DMS153 (cell line): ENCODE data around the gene PPM1D.
A peak's percentile ranks its signal among the peaks of the same experiment; 100 is the strongest.
"Not testable (repeated sequence)": the region's sequence is repeated elsewhere in the genome, so short reads cannot be mapped to it uniquely, and the experiment has no call there.

ENCODE experiments used
- DNase-seq: peaks from one replicate; lab custom pipeline; 2025; lab: John Stamatoyannopoulos, UW

Gene PPM1D

DNA sequence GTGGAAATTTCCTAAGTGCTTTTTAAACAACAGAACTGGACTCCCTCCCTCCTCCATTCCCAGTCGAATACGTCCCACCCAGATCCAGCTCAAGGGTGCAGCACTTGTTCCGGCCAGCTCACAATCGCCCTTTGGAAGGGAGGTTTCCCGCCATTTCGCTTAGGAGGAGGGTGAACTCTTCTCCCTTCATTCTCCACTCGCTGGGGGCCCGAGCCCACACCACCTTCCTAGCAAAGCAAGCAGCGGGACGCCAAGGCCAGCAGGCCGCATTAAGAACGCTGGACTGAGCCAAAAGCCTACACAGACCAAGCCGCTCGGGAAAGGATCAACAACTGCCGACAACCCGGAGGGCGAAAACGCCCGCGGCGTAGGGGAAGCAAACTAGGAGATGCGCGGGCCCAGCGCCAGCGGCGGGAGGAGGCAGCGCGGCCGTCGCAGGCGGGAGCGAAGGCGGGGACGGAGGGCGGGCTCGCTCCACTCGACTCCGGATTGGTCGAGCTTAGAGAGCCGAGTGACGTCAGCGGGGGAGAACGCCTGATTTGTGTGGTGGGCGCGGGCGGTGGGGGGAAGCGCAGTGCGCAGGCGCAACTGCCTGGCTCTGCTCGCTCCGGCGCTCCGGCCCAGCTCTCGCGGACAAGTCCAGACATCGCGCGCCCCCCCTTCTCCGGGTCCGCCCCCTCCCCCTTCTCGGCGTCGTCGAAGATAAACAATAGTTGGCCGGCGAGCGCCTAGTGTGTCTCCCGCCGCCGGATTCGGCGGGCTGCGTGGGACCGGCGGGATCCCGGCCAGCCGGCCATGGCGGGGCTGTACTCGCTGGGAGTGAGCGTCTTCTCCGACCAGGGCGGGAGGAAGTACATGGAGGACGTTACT is at the start of gene PPM1D:
Gene PPM1D, plus strand, starts transcription at position 574 of the 870 bp plus-strand sequence. Its CDS starts 222 bp downstream, at position 796.
- peak; percentile 98 for DNase-seq

DNA sequence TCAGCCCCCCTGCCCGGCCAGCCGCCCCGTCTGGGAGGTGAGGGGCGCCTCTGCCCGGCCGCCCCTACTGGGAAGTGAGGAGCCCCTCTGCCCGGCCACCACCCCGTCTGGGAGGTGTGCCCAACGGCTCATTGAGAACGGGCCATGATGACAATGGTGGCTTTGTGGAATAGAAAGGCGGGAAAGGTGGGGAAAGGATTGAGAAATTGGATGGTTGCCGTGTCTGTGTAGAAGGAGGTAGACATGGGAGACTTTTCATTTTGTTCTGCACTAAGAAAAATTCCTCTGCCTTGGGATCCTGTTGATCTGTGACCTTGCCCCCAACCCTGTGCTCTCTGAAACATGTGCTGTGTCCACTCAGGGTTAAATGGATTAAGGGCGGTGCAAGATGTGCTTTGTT is 47.7 kb upstream of the PPM1D start:
- DNase-seq = not testable (repeated sequence)

DNA sequence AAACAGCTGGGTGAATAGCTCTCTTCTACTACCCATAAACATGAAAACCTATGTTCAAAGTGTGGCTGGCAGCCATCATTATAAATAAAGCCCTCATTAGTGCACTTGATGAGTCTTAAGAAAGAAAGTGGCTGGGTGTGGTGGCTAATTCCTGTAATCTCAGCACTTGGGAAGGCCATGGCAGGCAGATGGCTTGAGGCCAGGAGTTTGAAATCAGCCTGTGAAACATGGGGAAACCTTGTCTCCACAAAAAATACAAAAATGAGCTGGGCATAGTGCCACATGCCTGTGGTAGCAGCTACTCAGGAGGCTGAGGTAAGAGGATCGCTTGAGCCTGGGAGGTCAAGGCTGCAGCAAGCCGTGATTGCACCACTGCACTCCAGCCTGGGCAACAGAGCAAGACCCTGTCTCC is 45.6 kb upstream of the PPM1D start:
- no peak for DNase-seq

DNA sequence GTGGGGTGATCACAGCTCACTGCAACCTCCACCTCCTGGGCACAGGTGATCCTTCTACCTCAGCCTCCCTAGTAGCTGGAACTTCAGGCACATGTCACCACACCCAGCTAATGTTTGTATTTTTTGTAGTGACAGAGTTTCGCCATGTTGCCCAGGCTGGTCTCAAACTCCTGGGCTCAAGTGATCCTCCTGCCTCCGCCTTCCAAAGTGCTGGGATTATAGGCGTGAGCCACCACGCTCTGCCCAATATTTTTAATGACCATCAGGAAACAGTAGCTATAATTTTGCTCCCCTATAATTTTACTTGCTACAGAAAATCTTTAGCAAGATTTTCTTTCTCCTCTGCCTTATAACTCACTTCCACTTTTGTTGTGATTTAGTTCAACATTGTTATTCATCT is 44.2 kb upstream of the PPM1D start:
- DNase-seq = no peak

DNA sequence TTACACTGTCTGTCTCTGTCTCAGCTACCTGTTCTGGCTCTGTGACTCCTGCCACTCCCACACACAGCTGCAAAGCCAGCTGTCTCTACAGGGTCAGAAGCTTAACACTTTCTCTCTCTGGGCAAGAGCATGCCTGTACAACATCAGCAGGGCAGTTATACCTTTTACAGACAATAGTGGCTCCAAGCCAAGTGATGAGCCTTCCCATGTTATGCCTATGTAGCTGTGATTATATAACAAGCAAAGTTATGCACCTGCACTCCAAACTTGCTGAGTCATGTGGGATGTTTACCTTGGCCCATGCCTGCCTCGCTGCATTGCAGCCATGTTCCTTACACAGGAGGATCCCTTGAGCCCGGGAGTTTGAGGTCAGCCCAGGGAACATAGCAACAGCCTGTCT is 42.2 kb upstream of the PPM1D start:
- no peak for DNase-seq

DNA sequence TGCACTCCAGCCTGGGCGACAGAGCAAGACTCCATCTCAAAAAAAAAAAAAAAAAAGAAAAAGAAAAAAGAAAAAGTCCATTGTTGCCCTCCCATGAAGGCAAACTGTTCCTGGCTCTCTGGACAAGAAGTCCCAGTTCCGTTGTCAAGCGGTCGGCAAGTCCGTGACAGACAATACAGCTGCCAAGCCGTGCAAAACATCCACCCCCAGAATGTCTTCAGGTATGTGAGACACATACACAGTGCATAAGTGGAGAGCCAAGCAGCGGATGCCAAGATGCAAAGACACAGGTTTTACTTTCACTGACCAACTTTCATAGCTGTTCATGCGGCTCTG is 40.4 kb upstream of the PPM1D start:
- DNase-seq = no peak

DNA sequence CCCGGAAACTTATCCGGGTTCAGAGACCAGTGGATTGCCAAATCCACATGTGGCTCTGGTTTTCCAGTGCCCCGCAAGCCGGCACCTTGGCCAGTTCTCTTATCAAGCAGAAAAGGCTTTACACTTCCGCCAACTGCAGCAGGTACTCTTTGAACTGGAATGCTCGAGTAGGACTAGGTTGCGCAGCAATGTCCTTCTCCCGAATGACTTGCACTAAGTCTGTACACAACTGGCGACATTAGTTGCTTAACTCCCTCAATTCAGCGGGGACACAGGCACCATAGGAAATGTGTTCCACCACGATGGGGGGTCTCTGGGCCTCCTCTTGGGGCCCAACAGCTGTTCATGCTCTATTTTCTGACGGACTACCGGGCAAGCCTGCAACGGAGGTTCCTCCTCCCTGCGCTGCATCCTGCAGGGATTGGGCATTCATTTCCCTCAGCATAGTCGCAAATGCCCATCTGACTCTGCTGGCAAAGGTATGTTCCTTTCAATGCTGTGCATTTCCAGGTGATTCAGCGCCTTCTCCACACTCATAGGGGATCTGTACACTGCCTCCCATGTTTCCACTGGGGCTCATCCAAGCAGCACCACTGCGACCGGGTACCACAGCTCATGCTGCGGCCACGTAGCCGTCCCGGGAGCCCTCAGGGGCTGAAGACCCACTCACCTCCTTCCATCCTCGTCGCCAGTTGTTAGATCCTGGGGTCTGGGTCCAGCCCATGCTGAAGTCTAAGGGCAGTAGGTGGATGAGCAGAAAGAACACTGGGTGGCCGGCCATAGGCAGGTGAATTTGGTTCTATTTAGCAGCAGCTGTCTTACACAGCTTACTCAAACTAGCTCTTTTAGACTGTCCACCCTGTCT is 39.8 kb upstream of the PPM1D start:
- DNase-seq = no peak

DNA sequence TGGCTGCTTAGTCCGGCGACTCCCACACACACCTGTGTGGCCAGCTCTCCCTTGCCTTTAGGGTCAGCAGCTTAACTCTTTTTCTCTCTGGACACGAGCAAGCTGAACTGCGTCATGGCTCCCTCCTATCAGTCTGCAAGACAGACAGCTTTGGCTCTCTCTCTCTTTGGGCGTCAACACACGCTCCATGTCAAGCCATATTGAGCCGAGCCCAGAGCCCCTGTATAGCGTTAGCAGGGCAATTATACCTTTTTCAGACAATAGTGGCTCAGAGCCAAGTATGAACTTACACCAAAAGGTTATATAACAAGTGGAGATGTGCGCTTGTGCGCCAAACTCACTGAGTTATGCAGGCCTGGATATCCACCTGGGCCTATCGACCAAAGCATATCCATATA is 39.1 kb upstream of the PPM1D start:
- DNase-seq = no peak

DNA sequence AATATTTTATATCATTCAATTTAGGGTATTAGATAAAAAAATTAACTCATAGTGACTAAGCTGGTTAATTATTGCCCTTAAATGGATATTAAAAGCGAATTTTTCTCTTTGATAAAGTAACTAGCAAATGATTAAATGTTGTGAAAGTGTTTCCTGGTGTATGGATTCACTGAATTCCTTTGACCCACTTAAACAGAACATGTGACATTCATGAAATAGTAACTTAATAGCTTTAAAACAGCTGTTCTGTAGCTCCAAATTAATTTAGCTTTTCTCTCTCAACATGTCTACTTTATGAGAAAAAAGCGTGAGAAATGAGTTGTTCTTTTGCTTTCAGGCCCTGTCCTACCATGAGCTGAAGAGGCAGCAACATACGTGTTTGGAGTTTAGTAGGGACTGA is 37.6 kb upstream of the PPM1D start:
- DNase-seq = no peak

DNA sequence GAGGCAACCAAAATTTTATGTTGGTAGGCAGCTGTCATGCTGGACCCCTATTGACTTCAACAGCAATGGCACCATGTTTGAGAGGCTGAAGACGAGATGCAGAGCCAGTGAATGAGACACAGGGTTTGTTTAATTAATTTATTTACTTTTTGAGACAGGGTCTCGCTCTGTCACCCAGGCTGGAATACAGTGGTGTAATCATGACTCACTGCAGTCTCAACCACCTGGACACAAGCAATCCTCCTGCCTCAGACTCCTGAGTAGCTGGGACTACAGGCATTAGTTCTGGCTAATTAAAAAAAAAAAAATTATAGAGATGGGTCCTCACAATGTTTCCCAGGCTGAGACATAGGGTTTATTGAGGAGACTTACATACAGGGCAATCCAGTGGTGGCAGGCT is 36.2 kb upstream of the PPM1D start:
- DNase-seq = no peak

DNA sequence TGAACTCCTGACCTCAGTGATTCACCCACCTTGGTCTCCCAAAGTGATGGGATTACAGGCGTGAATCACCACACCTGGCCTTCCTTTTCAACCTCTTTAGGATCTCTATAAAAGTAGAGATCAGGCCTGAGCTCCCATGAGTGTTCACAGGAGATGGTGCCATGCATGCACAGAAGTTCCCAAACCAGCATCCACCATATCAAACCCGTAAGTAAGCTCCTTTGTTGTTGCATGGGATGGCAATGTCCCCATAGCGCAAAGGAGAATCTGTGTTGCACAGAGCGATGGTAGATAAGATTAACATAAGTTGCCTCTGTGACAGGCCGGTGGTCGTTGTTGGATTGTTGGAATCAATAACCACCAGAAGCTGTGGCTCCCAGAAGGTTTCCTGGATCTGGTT is 34.8 kb upstream of the PPM1D start:
- DNase-seq = no peak

DNA sequence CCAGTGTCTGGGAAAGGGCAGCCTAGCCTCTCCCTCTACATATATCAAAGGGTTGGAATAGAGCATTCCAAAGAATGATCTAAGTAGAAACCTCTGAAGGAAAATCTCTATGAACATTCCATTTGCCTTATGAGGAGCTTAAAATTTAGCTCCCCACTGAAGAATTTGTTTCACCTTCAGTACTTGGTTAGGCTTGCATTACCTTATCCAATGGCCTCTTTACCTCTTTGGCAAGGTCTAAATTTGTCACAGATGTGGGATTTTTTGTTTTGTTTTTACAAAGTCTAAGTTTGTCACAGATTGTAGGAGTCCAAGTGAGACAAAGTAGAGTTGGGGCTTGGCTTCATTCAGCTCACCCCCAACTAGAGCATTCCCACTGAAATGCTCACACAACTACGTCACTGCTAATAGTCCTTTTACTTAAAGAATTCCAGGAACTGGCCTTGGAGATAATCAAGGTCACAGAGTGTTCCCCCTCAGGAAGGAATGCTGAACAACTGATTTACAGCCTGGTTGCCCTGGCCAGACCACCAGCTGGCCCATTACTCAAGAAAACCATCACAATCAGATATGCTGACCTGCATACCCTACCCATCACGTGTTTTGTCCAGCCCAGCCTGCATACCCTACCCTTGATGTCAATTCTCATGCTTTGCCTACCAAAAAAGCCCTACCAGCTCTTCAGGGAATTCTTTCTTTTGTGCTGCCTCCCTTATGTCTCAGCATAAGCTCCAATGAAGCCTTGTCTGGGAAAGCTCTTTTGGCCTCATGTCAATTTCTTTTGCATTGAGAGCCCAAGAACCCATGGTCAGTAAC is 26.5 kb upstream of the PPM1D start:
- DNase-seq = no peak

DNA sequence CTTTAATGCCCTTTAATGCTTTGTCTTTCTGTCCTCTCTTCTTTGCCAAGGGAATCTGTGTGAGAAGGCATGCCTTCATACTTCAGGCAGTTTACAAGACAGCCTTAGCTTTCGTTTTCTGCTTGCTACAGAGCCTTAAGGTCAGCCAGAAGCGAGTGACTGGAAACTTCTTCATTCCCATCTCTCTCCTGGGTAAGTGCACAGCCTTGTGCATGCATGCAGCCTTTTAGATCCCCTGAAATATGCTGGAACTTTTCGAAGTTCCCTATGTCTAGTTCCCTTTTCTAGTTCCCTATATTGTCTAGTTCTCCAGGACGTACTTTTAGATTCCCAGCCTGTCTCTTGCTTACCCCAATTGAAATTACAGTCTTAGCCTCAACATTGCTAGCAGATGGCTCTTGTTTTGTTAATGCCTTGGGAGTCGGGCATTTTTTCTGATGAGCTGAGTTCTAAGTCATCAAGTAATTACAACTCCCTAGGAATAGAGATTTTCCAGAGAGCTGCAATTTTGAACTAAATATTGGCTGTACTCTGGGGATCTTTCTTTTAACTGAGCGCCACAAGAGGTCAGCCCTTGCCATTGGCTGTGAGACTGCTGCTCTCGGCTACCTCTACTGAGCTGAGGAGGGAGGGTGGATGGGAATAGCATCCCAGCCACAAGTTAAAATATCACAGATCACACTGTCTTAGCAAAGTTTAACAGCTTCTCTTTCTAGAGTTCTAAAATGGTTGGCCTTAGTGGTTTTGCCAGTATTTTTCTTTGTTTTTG is 22.7 kb upstream of the PPM1D start:
- DNase-seq = no peak

DNA sequence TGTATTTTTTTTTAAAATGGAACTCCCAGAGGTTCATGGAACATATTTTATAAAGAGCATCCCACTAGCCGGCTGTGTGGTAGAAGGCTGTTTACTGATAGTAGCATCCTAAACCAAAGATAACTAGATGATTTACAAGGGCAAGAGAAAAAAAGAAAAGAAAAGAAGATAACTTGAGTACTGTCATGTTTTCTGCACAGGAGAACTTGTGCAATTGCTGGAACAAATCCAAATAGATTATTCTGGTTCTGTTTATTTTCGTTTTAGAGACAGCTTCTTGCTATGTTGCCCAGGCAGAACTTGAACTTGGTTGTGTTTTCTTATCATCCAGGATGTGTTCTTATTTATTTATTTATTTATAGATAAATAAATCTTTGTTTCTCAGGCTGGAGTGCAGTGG is 20.9 kb upstream of the PPM1D start:
- no peak for DNase-seq

DNA sequence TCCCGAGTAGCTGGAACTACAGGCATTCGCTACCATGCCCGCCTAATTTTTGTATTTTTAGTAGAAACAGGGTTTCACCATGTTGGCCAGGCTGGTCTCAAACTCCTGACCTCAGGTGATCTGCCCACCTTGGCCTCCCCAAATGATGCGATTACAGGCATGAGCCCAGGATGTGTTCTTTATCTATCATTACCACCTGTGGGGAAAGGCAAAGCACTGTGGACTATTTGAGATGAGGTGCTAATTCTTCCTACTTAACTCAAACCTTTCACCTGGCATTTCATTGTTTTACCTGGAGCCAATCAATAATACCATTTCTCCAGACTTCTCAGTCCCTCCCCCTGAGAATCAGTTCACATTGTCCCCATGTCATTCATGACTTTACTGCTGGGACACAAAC is 20.4 kb upstream of the PPM1D start:
- no peak for DNase-seq

DNA sequence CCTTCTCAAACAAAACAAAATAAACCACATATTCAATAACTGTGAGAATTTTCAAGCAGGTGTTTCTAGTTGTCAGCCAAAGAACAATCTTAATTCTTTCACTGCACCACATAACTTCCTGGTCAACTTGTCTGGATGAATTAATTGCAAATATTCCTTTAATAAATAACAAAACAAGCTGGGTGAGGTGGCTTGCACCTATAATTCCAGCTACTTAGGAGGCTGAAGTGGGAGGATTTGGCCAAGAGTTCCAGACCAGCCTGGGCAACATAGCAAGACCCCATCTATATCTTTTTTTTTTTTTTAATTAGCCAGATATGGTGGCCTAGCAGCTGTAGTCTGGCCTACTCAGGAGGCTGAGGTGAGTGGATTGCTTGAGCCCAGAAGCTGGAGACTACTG is 17.0 kb upstream of the PPM1D start:
- DNase-seq = no peak

DNA sequence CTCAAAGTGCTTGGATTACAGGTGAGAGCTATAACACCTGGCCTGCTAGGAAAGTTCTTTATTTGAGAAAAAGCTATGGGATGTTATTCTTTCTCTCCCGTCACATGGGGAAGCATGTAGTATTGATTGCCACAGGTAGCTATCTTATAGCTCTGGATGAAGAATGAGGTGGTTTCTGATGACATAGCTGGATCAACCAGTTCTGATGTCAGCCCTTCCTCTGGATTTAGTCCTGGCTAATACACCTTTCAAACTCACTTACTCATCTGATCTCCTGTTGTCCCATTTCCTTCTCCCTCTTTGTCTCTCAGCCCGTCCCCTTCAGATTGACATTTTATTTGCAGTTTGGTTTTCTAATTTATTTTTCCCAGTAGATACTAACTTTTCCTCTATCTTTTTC is 14.1 kb upstream of the PPM1D start:
- no peak for DNase-seq

DNA sequence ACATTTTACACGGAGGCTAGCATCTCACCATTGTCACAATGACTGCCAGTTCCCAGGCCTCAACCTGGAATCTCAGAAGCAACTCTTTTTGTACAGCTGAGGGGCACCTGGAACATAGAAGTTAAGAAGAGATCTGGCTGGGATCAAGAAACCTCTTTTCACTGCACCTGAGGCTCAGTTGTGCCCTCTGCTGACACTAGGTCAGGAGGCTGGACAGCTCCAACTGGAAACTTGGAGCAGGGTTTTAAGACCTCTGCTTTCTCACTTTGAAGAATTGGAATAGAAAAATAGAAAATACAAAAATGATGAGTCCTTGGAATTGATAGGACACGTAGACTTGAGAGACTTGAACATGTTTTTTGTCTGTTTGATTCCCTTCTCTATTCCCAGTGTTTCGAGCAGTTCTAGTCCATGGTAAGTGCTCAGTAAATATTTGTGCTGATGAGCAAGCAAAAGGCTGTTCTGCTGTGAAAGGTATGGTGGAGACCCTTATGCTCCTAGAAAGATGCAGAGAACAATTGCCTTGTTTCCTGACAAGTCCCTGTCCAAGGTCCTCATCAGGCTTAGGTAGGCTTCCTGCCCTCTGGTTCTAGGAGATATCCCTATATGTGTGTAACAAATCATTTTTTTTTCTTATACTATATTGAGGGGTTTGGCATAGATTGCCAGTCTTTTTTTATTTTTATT is 13.6 kb upstream of the PPM1D start:
- no peak for DNase-seq

DNA sequence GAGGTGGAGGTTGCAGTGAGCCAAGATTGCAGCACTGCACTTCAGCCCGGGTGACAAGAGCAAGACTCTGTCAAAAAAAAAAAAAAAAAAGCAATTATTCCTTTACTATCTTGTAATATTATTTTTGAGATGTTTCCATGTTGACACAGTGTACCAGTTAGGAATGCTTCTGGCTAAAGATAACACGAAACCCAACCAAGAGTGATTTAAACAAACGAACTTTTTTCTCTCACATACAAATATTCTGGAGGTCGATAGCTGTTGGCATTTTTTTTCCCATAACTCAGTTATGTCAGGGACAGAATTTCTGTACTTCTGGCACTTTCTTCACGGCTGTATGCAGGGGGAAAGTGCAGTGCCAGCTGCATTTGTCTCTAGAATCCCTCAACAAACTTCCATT is 9.9 kb upstream of the PPM1D start:
- DNase-seq = no peak

DNA sequence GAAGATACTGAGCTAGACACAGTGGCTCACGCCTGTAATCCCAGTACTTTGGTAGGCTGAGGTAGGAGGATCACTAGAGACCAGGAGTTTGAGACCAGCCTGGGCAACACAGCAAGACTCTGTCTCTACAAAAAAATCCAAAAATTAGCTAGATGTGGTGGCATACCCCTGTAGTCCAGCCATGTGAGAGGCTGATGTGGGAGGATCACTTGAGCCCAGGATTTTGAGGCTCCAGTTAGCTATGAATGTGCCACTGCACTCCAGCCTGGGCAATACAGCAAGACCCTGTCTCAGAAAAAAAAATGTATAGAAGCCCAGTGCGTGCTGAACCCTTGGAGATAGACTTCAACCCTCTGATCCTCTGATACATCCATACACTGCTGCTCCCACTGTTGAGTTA is 7.2 kb upstream of the PPM1D start:
- no peak for DNase-seq

DNA sequence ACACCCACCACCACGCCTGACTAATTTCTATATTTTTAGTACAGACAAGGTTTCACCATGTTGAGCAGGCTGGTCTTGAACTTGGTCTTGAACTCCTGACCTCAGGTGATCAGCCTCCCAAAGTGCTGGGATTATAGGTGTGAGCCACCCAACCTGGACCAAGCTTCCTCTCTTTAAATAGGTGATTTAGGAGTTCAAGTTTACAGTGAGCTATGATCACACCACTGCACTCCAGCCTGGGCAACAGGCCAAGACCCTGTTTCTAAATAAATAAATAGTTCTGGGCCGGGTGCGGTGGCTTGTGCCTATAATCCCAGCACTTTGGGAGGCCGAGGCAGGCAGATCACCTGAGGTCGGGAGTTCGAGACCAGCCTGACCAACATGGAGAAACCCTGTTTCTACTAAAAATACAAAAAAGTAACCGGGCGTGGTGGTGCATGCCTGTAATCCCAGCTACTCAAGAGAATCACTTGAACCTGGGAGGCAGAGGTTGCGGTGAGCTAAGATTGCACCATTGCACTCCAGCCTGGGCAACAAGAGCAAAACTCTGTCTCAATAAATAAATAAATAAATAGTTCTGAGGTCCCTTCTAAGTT is 6.5 kb upstream of the PPM1D start:
- DNase-seq = peak; percentile 29
